B cell (primary cell): ENCODE data around the gene LHPP.

Source experiments
- EZH2 ChIP-seq: IDR thresholded peaks from 2 replicates; pipeline ENCODE4 v1.6.1; 2012; ENCODE audit warnings: borderline replicate concordance, low read depth, mild to moderate bottlenecking, moderate library complexity, low read length; ENCODE audit not compliant: insufficient read depth, poor library complexity, severe bottlenecking
- TF ChIP-seq, protein P1 (sequence below): fragments of 200-600 bp; IDR thresholded peaks from one replicate; pipeline ENCODE4 v1.8.0; 2022; ENCODE audit warnings: antibody characterized with exemption, mild to moderate bottlenecking

GRCh38 chr10:124630551-124630950, 168.9 kb downstream of the LHPP start:
- TF ChIP-seq EZH2, result no peak
- TF ChIP-seq, protein P1, sequence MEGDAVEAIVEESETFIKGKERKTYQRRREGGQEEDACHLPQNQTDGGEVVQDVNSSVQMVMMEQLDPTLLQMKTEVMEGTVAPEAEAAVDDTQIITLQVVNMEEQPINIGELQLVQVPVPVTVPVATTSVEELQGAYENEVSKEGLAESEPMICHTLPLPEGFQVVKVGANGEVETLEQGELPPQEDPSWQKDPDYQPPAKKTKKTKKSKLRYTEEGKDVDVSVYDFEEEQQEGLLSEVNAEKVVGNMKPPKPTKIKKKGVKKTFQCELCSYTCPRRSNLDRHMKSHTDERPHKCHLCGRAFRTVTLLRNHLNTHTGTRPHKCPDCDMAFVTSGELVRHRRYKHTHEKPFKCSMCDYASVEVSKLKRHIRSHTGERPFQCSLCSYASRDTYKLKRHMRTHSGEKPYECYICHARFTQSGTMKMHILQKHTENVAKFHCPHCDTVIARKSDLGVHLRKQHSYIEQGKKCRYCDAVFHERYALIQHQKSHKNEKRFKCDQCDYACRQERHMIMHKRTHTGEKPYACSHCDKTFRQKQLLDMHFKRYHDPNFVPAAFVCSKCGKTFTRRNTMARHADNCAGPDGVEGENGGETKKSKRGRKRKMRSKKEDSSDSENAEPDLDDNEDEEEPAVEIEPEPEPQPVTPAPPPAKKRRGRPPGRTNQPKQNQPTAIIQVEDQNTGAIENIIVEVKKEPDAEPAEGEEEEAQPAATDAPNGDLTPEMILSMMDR, result no peak
